ENCODE data around the gene CTSA.
"Not testable (repeated sequence)": the region's sequence is repeated elsewhere in the genome, so short reads cannot be mapped to it uniquely, and the experiment has no call there.

Gene CTSA

DNA sequence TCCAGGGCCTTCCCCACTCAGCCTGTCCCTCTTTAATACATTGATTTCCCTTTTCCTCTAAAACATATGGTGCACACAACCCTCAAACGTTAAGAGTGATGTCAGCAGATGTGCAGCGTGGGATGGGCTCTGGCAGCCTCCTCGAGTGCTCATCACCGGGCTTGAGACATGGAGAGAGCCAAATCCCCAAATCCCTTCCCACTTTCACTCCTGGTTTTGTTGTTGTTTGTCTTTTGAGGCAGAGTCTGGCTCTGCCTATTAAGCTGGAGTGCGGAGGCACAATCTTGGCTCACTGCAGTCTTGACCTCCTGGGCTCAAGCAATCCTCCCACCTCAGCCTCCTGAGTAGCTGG, 26.6 kb downstream of the CTSA start:
- no peak overlapping the region for H3K4me3 Mint-ChIP-seq
- peaks cover 22% of the 10 kb centered on the region for H3K27me3 Mint-ChIP-seq
- peaks cover 5% of the 10 kb centered on the region for H3K4me1 Mint-ChIP-seq
- no peak overlapping the region for H3K27ac Mint-ChIP-seq
- ATAC-seq (no peak), DNase-seq (no peak)
- no peaks in the 10 kb centered on the region for H3K9me3 Mint-ChIP-seq

DNA sequence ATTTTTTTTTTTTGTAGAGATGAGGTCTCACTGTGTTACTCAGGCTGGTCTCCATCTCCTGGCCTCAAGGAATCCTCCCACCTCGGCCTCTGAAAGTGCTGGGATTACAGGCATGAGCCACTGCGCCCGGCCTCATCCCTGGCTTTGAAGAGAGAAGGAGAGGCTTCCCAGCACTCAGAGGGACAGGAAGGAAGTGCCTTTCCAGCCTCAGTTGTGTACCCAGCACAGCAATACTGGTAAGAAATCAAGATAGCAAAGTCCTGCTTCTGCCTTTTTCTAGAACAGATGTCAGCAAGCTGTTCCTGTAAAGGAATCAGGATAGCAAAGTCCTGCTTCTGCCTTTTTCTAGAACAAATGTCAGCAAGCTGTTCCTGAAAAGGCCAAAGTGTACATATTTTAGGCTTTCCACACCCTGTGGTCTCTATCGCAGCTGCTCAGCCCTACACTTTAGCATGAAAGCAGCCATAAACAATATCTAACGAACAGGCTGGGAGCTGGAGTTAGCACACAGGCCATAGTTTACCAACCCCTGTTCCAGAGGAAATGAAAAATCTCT, 27.1 kb downstream of the CTSA start:
- no peak for ATAC-seq
- Mint-ChIP-seq H3K9me3 (no peaks in the 10 kb centered on the region), H3K4me3 (no peak overlapping the region), H3K27me3 (peaks cover 22% of the 10 kb centered on the region), H3K4me1 (peaks cover 5% of the 10 kb centered on the region), H3K27ac (no peak overlapping the region)
- no peak for DNase-seq

DNA sequence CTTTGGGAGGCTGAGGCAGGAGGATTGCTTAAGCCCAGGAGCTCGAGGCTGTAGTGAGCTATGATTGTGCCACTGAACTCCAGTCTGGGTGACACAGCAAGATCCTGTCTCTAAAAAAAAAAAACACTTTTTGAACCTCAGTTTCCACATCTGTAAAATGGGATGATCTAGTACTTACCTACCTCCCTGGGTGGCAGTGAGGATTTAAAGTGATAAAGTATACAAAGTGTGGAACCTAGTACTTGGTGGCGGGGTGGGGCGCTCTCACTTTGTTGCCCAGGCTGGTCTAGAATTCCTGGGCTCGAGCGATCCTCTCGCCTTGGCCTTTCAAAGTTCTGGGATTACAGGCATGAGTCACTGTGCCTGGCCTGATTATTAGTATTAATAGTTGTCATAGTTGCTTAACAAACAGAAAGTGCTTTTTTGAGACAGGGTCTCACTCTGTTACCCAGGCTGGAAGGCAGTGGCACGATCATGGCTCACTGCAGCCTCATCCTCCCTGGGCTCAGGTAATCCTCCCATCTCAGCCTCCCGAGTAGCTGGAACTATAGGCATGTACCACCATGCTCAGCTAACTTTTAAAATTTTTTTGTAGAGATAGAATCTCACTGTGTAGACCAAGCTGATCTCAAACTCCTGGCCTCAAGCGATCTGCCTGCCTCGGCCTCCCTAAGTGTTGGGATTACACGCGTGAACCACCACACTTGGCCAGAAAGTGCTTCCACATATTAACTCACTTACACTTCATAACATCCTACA, 27.8 kb downstream of the CTSA start:
- H3K27ac Mint-ChIP-seq = no peak overlapping the region

DNA sequence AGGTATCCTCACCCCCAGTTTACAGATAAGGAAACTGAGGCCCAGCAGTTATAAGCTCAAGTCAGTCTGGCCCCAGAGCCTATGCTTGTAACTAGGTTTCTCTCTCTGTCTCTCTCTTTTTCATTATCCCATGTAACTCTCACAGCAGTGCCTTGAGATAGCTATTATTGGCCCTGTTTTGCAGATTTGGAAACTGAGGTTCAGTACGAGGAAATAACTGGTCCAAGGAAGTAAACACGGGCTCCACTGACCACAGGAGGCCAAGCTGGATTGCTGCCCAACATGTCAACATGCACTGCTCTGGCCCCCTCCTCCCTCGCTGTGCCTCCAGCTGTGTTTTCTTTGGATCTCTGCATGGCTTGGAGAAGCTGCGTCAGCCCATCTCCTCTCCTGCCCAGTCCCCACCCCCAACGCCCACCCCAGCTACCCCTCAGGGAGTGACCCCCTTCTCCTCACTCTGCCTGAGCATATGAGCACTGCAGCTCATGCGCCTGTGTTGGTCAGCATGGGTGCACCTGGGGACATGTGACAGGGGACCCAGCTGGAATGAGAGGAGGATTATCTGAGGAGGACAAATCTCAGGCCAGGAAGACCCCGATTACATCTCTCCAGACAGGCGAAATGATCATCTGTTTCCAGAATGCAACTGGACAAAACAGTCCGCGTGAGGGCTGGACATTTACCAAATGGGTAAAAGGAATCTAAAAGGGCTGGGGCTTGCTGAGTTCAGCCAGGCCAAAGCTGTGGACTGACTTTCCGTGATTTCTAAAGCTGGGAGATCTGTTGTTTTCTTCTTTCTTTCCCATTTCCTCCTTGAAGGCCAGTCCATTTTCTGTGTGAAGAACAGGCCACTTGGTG, 28.6 kb downstream of the CTSA start:
- peaks cover 22% of the 10 kb centered on the region for H3K27me3 Mint-ChIP-seq

More for the DNA sequence above, 27.8 kb downstream of the CTSA start:
- Mint-ChIP-seq H3K4me1 (peaks cover 5% of the 10 kb centered on the region), H3K9me3 (no peaks in the 10 kb centered on the region), H3K4me3 (no peak overlapping the region), H3K27me3 (peaks cover 22% of the 10 kb centered on the region)
- ATAC-seq (no peak), DNase-seq (no peak)

DNA sequence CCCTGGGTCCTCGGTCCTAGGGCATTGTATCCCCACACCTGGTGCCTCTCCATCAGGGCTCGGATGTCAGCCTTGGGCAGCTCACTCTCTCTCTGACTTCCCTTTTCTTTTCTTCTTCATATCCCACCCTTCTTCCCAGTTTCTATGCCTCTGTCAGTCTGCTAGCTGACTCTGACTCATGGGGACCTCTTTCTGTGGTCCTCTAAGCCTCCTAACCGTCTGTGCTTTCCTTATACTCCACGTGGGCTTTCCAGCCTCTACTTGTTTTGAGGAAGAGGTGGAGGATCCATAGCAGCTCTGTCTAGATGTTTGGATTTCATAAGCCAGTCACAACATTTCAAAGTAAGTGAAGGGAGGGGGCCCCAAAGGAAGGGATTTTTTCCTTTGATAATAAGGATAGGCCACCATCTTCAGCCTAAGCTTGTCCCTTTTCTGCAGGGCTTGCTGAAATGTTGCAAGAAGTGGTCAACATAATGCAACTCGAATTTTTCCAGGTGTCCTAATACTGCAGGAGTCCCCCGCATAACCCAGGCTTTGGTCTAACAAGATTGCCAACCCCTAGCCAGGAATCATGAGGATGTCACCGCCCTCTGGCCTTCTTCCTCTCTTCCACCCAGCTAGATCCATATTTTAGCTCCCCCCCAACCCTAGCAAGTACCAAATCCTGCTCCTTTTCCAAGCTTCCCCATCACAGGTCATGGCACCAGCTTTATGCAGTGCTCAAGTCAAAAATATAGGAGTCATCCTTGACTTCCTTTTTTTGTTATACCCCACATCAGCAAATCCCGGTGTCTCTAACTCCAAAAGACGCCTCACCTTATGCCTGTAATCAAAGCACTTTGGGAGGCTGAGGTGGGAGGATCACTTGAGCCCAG, 29.6 kb downstream of the CTSA start:
- Mint-ChIP-seq H3K9me3 (no peaks in the 10 kb centered on the region), H3K4me3 (no peak overlapping the region), H3K27me3 (peaks cover 14% of the 10 kb centered on the region), H3K4me1 (peaks cover 5% of the 10 kb centered on the region), H3K27ac (no peak overlapping the region)
- DNase-seq (no peak), ATAC-seq (no peak)

More for the DNA sequence above, 28.6 kb downstream of the CTSA start:
- H3K4me1 Mint-ChIP-seq = peaks cover 5% of the 10 kb centered on the region
- no peak for DNase-seq
- no peaks in the 10 kb centered on the region for H3K9me3 Mint-ChIP-seq
- no peak overlapping the region for H3K27ac Mint-ChIP-seq
- ATAC-seq = no peak
- H3K4me3 Mint-ChIP-seq = no peak overlapping the region

GRCh38 chr20:45921337-45922189, 30.4 kb downstream of the CTSA start:
- ATAC-seq (no peak), DNase-seq (no peak)
- peak overlapping the region; percentile 10 to 76 for H3K27ac Mint-ChIP-seq
- H3K27me3 Mint-ChIP-seq = peaks cover 7% of the 10 kb centered on the region
- H3K4me3 Mint-ChIP-seq = no peak overlapping the region
- peaks cover 5% of the 10 kb centered on the region for H3K4me1 Mint-ChIP-seq
- no peaks in the 10 kb centered on the region for H3K9me3 Mint-ChIP-seq

DNA sequence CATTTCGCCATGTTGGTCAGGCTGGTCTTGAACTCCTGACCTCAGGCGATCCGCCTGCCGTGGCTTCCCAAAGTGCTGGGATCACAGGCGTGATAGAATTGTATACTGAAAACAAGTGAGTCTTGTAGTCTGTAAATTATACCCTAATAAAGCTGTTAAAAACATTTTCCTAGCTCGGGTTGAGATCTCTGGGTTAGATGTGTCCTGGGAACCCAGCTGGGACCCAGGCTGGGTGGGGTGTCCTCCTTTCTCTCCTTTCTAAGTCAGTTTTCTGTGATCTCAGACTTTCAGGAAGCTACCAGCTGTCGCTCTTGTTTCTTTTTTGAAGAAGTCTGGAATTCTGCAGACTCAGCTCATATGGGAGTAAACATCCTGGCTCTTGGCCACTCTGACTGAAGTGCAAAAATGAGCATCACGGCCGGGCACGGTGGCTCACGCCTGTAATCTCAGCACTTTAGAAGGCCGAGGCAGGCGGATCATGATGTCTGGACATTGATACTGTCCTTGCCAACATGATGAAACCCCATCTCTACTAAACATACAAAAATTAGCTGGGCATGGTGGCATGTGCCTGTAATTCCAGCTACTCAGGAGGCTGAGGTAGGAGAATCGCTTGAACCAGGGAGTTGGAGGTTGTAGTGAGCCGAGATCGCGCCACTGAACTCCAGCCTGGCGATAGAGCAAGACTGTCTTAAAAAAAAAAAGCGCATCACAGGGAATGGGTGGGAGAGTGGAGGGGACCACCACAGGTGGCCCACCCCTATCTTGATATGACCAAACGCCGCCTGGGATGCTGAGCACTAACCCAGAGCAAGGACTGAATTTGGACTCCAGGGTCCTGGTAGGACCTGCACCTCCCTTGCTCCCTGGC, 33.5 kb downstream of the CTSA start:
- Mint-ChIP-seq H3K4me3 (no peak overlapping the region), H3K9me3 (no peaks in the 10 kb centered on the region), H3K27me3 (peaks cover 7% of the 10 kb centered on the region), H3K27ac (no peak overlapping the region), H3K4me1 (peaks cover 10% of the 10 kb centered on the region)
- no peak for ATAC-seq
- no peak for DNase-seq

DNA sequence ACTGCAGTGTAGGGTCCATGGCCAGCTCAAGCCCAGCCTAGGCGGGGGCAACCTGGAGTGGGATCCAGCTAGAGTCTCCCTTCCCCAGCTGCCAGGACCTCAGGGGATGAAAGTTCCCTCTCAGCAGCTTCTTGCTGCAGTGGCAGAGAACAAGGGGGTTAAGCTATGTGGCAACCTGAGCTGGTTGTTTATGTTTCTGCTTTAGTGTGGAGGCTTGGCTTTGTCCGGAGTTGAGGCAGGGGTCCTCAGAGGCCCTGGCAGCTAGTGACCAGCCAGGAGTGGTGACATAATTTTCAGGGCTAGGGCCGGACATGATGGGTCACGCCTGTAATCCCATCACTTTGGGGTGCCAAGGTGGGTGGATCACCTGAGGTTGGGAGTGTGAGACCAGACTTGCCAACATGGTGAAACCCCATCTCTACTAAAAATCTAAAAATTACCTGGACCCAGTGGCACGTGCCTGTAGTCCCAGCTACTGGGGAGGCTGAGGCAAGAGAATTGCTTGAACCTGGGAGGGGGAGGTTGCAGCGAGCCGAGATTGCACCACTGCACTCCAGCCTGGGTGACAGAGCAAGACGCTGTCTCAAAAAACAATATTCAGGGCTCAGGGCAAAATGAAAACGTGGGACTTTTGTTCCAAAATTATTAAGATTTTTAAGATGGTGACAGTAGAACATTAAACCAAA, 34.8 kb downstream of the CTSA start:
- DNase-seq (no peak), ATAC-seq (no peak)
- Mint-ChIP-seq H3K27me3 (peaks cover 4% of the 10 kb centered on the region), H3K27ac (no peak overlapping the region), H3K9me3 (no peaks in the 10 kb centered on the region), H3K4me1 (peaks cover 10% of the 10 kb centered on the region), H3K4me3 (no peak overlapping the region)

DNA sequence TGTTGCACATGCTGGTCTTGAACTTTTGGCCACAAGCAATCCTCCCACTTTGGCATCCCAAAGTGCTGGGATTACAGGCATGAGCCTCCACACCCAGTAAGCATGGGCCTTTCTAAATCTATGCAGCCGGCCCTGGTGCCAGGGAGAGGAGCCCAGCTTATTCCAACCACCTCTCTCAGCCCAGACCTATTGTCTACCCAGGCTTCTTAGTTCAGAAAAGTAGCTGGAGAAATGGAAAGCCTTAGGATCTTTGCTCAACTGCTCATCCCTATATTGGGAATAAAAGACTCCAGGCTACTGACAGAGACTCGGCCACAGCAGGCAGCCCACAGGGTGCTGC, 35.6 kb downstream of the CTSA start:
- Mint-ChIP-seq H3K27ac (no peak overlapping the region), H3K4me3 (no peak overlapping the region), H3K9me3 (no peaks in the 10 kb centered on the region), H3K27me3 (no peaks in the 10 kb centered on the region), H3K4me1 (peaks cover 8% of the 10 kb centered on the region)
- no peak for DNase-seq
- no peak for ATAC-seq

DNA sequence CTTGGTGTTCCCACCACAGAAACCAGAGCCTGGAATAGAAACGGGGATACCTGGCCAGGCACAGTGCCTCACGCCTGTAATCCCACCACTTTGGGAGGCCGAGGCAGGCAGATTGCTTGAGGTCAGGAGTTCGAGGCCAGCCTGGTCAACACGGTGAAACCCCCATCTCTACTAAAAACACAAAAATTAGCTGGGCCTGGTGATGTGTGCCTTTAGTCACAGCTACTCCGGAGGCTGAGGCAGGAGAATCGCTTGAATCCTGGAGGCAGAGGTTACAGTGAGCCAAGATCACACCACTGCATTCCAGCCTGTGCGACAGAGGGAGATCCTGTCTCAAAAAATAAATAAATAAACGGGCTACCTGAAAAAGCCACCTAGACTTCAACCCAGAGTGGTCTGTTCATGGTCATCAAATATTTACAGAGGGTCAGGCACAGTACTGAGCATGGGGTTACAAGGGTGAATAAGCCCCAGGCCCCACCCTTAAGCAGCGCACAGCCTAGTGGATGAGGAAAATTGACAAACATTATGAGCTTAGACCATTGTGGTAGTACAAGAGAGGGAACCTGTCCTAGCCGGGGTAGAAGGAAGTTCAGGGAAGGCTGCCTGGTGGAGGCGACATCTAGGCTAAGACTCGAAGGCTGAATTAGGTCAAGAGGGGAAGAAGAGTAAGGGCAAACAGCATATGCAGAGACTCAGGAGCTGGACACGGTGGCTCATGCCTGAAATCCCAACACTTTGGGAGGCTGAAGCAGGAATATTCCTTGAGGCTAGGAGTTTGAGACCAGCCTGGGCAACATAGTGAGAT, 36.1 kb downstream of the CTSA start:
- H3K27ac Mint-ChIP-seq = no peak overlapping the region
- H3K4me1 Mint-ChIP-seq = peaks cover 5% of the 10 kb centered on the region
- DNase-seq (no peak), ATAC-seq (no peak)
- no peaks in the 10 kb centered on the region for H3K9me3 Mint-ChIP-seq
- no peak overlapping the region for H3K4me3 Mint-ChIP-seq
- no peaks in the 10 kb centered on the region for H3K27me3 Mint-ChIP-seq

DNA sequence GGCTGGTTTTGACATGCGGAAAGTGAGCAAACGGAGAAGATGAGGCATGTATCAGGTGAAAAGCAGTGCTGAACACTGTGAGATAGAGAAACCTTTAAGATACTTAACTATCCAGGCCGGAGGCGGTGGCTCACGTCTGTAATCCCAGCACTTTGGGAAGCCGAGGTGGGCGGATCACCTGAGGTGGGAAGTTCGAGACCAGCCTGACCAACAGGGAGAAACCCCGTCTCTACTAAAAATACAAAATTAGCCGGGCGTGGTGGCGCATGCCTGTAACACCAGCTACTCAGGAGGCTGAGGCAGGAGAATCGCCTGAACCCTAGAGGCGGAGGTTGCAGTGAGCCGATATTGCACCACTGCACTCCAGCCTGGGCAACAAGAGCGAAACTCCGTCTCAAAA, 40.5 kb downstream of the CTSA start:
- peaks cover 23% of the 10 kb centered on the region for H3K4me1 Mint-ChIP-seq
- not testable (repeated sequence) for H3K4me3 Mint-ChIP-seq, H3K27ac Mint-ChIP-seq, ATAC-seq, DNase-seq, H3K27me3 Mint-ChIP-seq, H3K9me3 Mint-ChIP-seq

GRCh38 chr20:45933266-45934045, 42.3 kb downstream of the CTSA start:
- no peaks in the 10 kb centered on the region for H3K27me3 Mint-ChIP-seq
- no peaks in the 10 kb centered on the region for H3K9me3 Mint-ChIP-seq
- DNase-seq (peak; percentile 57 to 72), ATAC-seq (peak; percentile 42)
- peaks cover 34% of the 10 kb centered on the region for H3K4me1 Mint-ChIP-seq
- H3K27ac Mint-ChIP-seq = peak overlapping the region; percentile 99 to 100
- H3K4me3 Mint-ChIP-seq = peak overlapping the region; percentile 99

Data from stimulated activated naive CD8-positive, alpha-beta T cell treated with anti-CD3 and anti-CD28 coated beads, Interleukin-15, amount 100 ng/mL, for 72 hours (primary cell).